ENCODE measurements around the gene ZBTB38.

ZBTB38 gene

GRCh38 chr3:141368062-141368924 lies at the start of gene ZBTB38:
Gene ZBTB38 (plus strand): TSS chr3:141368504. CDS start chr3:141442389, 73,885 bp downstream.
- no peak for DNase-seq

GRCh38 chr3:141320399-141321108 lies 47.8 kb upstream of the ZBTB38 start:
- no peak for DNase-seq

GRCh38 chr3:141321109-141321497 lies 47.2 kb upstream of the ZBTB38 start:
- no peak for DNase-seq

GRCh38 chr3:141323936-141324704 lies 44.2 kb upstream of the ZBTB38 start:
- no peak for DNase-seq

- DNase-seq: no peak
These were observed 42.2 kb upstream of the ZBTB38 start for GRCh38 chr3:141326123-141326522.

GRCh38 chr3:141326626-141327025 lies 41.7 kb upstream of the ZBTB38 start:
- DNase-seq: peak; percentile 9

GRCh38 chr3:141328286-141329166 lies 39.8 kb upstream of the ZBTB38 start:
- peak; percentile 6 for DNase-seq

- DNase-seq: no peak
These were observed 38.1 kb upstream of the ZBTB38 start for GRCh38 chr3:141330235-141330634.

GRCh38 chr3:141330718-141331376 lies 37.5 kb upstream of the ZBTB38 start:
- no peak for DNase-seq

GRCh38 chr3:141331377-141332318 lies 36.7 kb upstream of the ZBTB38 start:
- no peak for DNase-seq

- DNase-seq: no peak
These were observed 35.9 kb upstream of the ZBTB38 start for GRCh38 chr3:141332416-141332815.

GRCh38 chr3:141333836-141334626 lies 34.3 kb upstream of the ZBTB38 start:
- no peak for DNase-seq

- no peak for DNase-seq
These were observed 33.6 kb upstream of the ZBTB38 start for GRCh38 chr3:141334627-141335250.

- no peak for DNase-seq
These were observed 32.7 kb upstream of the ZBTB38 start for GRCh38 chr3:141335531-141336061.

GRCh38 chr3:141336672-141337522 lies 31.4 kb upstream of the ZBTB38 start:
- peak; percentile 8 for DNase-seq

GRCh38 chr3:141337523-141337854 lies 30.8 kb upstream of the ZBTB38 start:
- DNase-seq: no peak

- no peak for DNase-seq
These were observed 30.3 kb upstream of the ZBTB38 start for GRCh38 chr3:141337991-141338390.

GRCh38 chr3:141338881-141339280 lies 29.4 kb upstream of the ZBTB38 start:
- no peak for DNase-seq

All from NCI-H2029 treated with DMSO at 0.1 percent for 48 hours (cell line).